HG03060 (cell line): ENCODE results near the gene PLCXD3.
A peak's percentile ranks its signal among the peaks of the same experiment; 100 is the strongest.
"Not testable (repeated sequence)": the region's sequence is repeated elsewhere in the genome, so short reads cannot be mapped to it uniquely, and the experiment has no call there.

ENCODE experiments used
- ATAC-seq: cut with Tn5 transposase; IDR thresholded peaks from one replicate; pipeline ENCODE4 v1.9.1; 2021; ENCODE audit warnings: low read depth, moderate number of reproducible peaks; ENCODE audit not compliant: unreplicated experiment

PLCXD3 gene

GRCh38 chr5:41365369-41365768 lies 145.0 kb downstream of the PLCXD3 start:
- no peak for ATAC-seq

- ATAC-seq = no peak
Observed at GRCh38 chr5:41364346-41364745, 146.1 kb downstream of the PLCXD3 start.

GRCh38 chr5:41363343-41363986 lies 146.9 kb downstream of the PLCXD3 start:
- no peak for ATAC-seq

GRCh38 chr5:41356786-41357185 lies 153.6 kb downstream of the PLCXD3 start:
- no peak for ATAC-seq

- ATAC-seq = no peak
Observed at GRCh38 chr5:41349846-41350245, 160.6 kb downstream of the PLCXD3 start.

GRCh38 chr5:41347569-41347968 lies 162.8 kb downstream of the PLCXD3 start:
- no peak for ATAC-seq

- ATAC-seq = no peak
Observed at GRCh38 chr5:41346609-41347008, 163.8 kb downstream of the PLCXD3 start.

GRCh38 chr5:41345295-41345694 lies 165.1 kb downstream of the PLCXD3 start:
- no peak for ATAC-seq

- ATAC-seq = no peak
Observed at GRCh38 chr5:41339339-41339738, 171.1 kb downstream of the PLCXD3 start.

- ATAC-seq = no peak
Observed at GRCh38 chr5:41338136-41338675, 172.2 kb downstream of the PLCXD3 start.

- no peak for ATAC-seq
Observed at GRCh38 chr5:41337724-41338123, 172.7 kb downstream of the PLCXD3 start.

GRCh38 chr5:41337216-41337615 lies 173.2 kb downstream of the PLCXD3 start:
- no peak for ATAC-seq

GRCh38 chr5:41336471-41336870 lies 173.9 kb downstream of the PLCXD3 start:
- ATAC-seq = no peak

- no peak for ATAC-seq
Observed at GRCh38 chr5:41335596-41336181, 174.7 kb downstream of the PLCXD3 start.

- peak; percentile 65 for ATAC-seq
Observed at GRCh38 chr5:41334758-41335157, 175.6 kb downstream of the PLCXD3 start.

- no peak for ATAC-seq
Observed at GRCh38 chr5:41334221-41334620, 176.2 kb downstream of the PLCXD3 start.

GRCh38 chr5:41325074-41325473 lies 185.3 kb downstream of the PLCXD3 start:
- no peak for ATAC-seq

- ATAC-seq = not testable (repeated sequence)
Observed at GRCh38 chr5:41322826-41323225, 187.6 kb downstream of the PLCXD3 start.

- ATAC-seq = no peak
Observed at GRCh38 chr5:41312478-41313060, 197.8 kb downstream of the PLCXD3 start.

- ATAC-seq = no peak
Observed at GRCh38 chr5:41312066-41312465, 198.3 kb downstream of the PLCXD3 start.

GRCh38 chr5:41309275-41309674 lies 201.1 kb downstream of the PLCXD3 start:
- ATAC-seq = no peak

- ATAC-seq = no peak
Observed at GRCh38 chr5:41306005-41306404, 204.4 kb downstream of the PLCXD3 start.
